ENCODE results near the gene DIAPH2. TPM values are rescaled to one million over a fixed set of nuclear protein-coding genes. Genes with fewer than 3 reads are reported as not detected.

The DIAPH2 gene
- total RNA-seq, 2 donors from 2014 or later, result 11.6 to 12.7 TPM

GRCh38 chrX:96715481-96715880 lies 30.8 kb downstream of the DIAPH2 start:
- H3K4me3 ChIP-seq, result no peak overlapping the region
- no peak overlapping the region for H3K27ac ChIP-seq
- no peaks in the 10 kb centered on the region for H3K4me1 ChIP-seq
- H3K36me3 ChIP-seq, result no peaks in the 10 kb centered on the region
- peaks cover 0 to 7% of the 10 kb centered on the region in 2 donors for H3K9me3 ChIP-seq
- H3K27me3 ChIP-seq, result no peaks in the 10 kb centered on the region
- no peak for DNase-seq (ENCODE audit: low spot score)
- TF ChIP-seq CTCF (IDR thresholded peaks at IDR 0.05), result no peak

GRCh38 chrX:96719161-96719875 lies 34.7 kb downstream of the DIAPH2 start:
- no peak for TF ChIP-seq CTCF (IDR thresholded peaks at IDR 0.05)
- Histone ChIP-seq H3K4me1 (no peaks in the 10 kb centered on the region), H3K36me3 (no peaks in the 10 kb centered on the region), H3K27me3 (no peaks in the 10 kb centered on the region), H3K27ac (no peak overlapping the region), H3K9me3 (peaks cover 0 to 7% of the 10 kb centered on the region in 2 donors), H3K4me3 (no peak overlapping the region)
- no peak for DNase-seq (ENCODE audit: low spot score)

GRCh38 chrX:96721354-96721753 lies 36.7 kb downstream of the DIAPH2 start:
- no peaks in the 10 kb centered on the region for H3K36me3 ChIP-seq
- DNase-seq (ENCODE audit: low spot score), result no peak
- no peak overlapping the region for H3K4me3 ChIP-seq
- H3K27ac ChIP-seq, result no peak overlapping the region
- H3K4me1 ChIP-seq, result no peaks in the 10 kb centered on the region
- no peak for TF ChIP-seq CTCF (IDR thresholded peaks at IDR 0.05)
- H3K9me3 ChIP-seq, result peaks cover 0 to 7% of the 10 kb centered on the region in 2 donors
- H3K27me3 ChIP-seq, result no peaks in the 10 kb centered on the region

- DNase-seq (ENCODE audit: low spot score), result no peak
- H3K27me3 ChIP-seq, result no peaks in the 10 kb centered on the region
- TF ChIP-seq CTCF (IDR thresholded peaks at IDR 0.05), result no peak
- H3K4me1 ChIP-seq, result no peaks in the 10 kb centered on the region
- peaks cover 0 to 7% of the 10 kb centered on the region in 2 donors for H3K9me3 ChIP-seq
- H3K36me3 ChIP-seq, result no peaks in the 10 kb centered on the region
- H3K4me3 ChIP-seq, result no peak overlapping the region
- no peak overlapping the region for H3K27ac ChIP-seq
These were observed 38.1 kb downstream of the DIAPH2 start for GRCh38 chrX:96722781-96723180.

GRCh38 chrX:96729053-96729452 lies 44.4 kb downstream of the DIAPH2 start:
- H3K9me3 ChIP-seq, result no peaks in the 10 kb centered on the region
- no peak overlapping the region for H3K4me3 ChIP-seq
- H3K27me3 ChIP-seq, result peaks cover 0 to 2% of the 10 kb centered on the region in 2 donors
- no peak overlapping the region for H3K27ac ChIP-seq
- no peak for TF ChIP-seq CTCF (IDR thresholded peaks at IDR 0.05)
- no peaks in the 10 kb centered on the region for H3K36me3 ChIP-seq
- no peaks in the 10 kb centered on the region for H3K4me1 ChIP-seq
- DNase-seq (ENCODE audit: low spot score), result no peak
